ENCODE measurements around the gene ZDHHC17.

ZDHHC17 gene

DNA sequence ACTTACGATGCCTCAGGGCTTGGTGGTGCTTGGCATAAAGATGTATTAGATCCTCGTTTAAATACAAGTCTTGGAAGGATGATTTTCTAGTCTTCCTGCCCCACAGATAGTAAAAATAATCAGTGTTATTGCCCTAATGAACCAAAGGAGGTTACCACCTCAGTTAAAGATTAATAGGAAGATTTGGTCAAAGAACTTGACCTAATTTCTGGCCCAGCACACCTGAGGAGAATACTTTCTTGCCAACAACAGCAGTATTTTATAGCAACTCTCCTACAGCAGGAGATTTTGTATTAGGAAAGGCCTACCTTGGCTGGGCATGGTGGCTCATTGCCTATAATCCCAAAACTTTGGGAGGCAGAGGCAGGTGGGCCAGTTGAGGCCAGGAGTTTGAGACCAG, 83.3 kb downstream of the ZDHHC17 start:
- no peak for DNase-seq

DNA sequence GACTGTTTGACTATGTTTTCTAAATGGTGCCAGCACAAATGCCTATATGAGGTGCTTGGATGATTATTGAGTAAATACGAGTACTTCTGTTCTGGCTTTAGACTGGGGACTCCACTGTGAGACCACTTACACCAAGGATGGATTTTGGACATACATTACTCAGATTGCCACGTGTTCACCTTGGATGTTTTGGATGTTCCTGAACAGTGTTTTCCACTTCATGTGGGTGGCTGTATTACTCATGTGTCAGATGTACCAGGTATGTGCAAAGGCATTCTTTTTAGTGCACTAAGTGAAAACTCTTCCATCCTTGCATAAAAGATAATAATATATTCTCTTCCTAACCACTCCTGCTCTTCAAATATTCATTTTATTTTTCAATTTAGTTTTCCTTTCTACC, 84.2 kb downstream of the ZDHHC17 start:
- DNase-seq, result no peak

DNA sequence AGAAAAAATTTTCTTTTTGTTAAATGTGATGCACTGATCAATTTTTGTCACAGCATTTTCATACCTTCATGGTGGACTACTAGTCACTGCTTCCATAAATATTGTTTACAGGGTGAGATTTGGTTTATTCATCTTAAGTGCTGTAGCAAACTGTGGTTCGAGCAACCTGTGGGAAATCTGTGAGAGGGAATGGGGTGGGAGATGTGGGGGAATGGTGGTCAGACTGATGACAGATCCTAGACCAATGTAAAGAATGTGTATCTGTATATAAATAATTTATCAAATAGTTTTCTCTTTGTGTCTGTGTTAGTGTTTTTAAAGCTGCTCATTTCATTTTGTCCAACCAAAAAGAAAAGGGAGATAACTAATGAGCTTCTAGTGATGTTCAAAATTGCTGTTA, 88.2 kb downstream of the ZDHHC17 start:
- DNase-seq, result no peak

DNA sequence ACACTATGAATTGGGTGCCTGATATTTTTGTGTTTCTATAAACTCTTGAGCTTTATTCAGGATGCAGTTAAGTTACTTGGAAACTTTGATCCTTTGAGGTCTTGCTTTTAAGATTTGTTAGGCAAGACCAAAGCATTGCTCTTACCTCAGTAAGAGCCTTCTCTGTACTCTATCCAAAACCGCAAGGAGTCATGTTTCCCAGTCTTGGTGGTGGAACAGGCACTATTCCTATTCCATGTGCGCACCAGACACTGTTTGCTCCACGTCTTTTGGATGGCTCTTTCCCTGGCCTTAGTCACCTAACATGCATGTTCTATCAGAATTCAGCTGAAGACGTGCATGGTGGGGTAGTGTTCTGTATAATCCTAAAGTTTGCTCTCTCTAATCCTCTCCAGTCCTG, 91.4 kb downstream of the ZDHHC17 start:
- DNase-seq, result no peak

DNA sequence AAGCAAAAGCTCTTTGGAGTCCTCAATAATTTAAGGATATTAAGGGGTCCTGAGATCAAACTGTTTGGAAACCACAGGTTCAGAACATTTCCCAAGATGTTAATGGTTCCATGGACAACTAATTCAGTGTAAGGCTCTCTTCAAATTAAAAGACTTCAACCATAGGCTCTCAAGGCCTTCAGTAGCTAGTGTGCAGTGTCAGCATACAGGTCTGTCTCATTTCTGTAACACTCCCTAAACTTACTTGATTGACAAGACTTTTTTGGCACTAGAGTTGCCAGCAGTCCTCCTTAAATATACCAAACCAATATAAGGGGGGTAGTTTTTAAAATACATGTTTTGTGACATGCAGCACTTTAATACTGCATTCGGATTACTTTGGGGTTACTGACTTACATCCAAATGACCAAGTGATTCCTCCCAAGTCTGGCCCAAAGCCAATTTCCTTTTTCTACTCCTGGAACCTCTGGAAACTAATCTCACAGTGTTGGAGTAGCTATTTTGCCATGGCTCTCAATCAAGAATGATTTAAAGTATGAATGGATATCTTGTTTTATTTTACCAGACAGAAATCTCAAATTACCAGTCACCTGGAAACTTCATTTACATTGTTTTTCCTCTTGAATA, 92.2 kb downstream of the ZDHHC17 start:
- no peak for DNase-seq

DNA sequence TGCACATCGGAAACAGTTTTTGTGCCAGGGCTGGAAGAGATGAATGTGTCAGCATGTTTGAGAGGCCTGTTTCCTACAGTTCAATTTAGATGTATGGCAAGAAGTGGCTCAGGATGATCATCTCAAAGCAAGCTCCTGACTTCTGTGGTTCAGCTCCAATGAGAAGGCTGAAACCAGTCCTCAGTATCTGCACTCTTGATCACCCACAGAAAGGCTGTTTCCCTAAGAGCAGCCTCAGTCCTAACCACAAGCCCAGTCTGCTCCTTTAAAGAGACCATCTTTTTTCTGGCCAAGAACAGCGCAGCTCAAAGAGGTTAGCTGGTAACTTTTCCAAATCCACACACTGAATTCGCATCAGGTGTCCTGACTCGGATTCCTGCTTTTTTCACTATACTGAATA, 95.7 kb downstream of the ZDHHC17 start:
- DNase-seq, result no peak

DNA sequence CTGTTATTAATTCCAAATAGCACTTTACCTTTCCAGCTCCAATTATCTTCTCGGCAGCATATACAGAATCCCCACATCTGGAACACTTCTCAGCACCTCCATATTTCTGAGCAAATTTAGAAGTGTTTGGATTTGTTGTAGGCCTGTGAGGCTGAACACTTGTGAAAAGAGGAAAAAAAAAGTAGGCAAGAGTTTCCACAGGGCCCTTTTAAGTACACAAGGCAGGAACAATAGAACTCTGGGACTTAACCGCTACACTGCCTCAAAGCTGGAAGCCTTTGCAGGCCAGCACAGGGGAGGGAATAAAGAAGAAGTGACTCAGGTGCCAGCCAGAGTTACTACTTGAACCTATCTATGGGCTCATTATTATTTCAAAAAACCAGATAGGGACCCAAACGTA, 96.3 kb downstream of the ZDHHC17 start:
- no peak for DNase-seq

DNA sequence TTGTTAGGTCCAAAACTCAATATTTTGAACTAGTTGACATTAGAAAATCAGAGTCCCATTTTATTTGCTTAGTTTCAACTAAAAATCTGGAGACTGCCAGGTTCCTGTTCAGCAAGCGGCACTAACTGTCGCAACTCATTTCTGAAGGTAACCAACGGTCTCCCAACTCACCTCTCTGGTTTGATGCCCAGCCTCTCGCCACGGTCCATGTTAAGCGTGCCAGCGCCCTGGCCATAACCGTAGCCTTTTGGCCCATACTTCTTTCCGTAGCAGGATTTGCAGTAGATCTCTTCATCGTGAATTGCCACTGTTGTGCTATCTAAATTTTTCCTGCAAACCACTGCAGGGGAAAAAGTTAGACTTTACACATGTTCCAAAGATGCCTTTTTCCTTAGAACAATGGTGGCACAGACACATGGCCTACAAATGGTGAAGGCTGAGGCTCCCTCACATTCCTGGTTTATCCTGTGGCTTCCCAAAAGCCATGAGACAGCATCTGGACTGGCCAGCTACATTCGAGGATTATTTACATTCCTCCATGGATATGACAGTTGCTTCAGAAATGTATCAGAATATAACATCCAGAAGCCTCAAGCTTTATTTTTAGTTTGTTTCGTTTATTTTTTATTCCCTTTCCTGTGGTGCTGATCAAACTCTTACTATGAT, 99.2 kb downstream of the ZDHHC17 start:
- DNase-seq, result no peak

DNA sequence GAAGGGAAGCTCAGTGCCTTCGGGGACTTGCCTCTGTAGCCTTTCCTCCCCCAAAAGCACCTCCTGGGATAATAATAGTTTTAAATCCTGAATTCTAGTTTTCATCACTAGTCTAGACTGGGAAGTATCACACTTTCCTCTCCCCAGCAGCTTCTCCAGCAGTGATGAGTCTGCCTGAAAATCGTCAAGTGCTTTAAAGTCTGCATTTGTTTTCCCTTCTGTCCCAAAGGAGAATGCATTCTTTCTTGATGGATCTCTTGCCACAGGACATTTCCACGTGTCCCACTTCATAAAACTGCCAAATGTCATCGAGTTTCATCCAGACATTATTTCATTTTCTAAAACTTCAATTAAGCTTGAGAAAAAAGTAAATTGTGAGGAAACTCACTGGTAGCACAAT, 99.9 kb downstream of the ZDHHC17 start:
- DNase-seq, result no peak

DNA sequence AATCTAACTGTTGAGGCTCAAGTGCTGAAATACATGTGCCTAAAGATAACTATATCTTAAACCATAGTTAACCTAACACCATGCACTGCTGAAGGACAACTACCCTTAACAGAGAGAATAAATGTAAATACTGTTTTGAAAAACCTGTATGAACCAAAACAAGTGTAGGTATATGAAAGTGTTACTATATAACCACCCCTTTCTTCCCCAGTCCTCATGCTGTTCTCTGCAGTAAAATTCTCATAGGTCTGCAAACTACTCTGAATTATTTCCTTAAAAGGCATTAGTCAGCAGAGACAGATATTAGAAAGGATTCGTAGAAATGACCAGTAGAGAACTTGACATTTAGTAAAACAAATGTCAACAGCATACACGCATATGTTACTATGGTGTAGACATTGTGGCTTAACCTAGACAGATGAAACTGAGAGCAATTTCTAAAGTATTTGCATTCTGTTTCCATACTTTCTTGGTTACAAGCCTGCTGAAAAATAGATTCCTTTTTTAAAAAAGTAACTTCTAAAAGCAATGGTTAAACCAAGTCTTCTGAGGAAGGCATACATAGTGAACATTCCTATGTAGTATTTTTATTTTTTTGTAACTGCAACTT, 101.0 kb downstream of the ZDHHC17 start:
- DNase-seq, result no peak

DNA sequence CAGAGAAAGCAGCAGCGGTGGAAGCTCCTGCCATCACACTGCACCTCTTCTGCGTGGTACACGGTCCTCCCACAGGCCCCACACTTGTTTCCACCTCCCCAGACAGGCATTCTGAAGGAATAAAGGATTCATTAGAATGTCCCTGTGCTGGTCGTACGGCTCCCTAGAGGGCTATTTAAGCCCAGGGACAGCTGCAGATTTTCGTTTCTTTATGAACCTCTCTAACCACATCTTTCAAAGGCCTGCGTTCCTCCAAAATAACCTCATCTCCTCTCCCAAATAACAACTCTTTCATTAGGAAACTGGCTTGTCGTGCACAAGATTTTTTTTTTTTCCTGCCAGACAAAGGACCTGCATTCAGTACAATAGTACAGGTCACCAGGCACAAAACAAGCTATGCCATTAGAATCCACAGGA, 102.2 kb downstream of the ZDHHC17 start:
- no peak for DNase-seq

DNA sequence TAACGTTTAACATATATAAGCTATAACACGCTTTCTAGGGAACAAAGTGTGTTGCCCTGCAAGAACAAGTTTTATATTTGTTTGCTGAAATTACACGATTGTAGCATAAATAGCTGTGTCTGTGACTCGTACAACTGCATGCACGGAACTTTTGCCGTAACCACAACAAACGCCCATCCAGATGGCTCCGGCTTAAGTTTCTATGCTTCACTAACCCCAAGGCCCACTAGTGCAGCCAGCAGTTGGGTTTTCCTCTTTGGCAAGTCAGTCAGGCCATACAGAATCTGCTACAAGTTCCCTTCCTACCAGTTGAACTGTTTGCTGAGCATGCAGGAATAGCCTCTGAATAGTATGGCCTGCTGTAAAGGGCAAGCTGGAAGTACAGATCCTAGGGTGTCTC, 102.8 kb downstream of the ZDHHC17 start:
- DNase-seq, result no peak

DNA sequence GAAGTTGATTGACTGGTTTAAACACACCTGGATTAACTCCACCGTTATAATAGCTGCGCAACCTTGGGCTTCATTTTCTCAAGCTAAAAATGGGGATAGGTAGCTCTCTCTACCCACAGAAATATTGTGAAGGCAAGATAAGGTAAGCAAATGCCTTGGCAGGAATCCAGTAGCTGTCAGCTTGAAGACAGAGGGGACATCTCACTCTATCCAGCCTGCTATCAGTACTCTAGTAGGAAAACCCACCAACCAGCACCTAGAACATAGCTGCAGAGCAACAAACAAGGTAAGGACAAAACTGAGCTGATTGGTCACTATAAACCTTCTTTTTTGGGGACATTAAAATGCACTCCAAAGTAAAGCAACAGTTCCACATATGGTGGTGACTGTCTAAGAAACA, 107.2 kb downstream of the ZDHHC17 start:
- DNase-seq, result no peak

DNA sequence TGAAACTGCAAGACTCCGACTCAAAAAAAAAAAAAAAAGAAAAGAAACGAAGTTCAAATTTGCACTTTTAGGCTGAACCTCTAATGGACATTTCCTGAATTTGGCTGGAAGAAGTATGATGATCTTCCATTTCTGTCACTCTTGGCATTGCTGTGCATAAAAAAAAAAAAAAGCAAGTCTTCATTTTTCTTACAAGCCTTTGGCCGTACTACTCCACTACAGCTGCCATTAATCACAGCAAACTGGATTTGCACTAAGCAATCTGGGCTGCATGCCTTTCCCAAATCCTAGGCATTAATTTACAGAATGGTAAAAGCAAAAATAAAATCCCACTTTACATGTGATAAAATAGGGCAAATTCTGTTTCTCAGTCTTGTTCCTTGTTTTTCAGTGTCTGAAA, 107.8 kb downstream of the ZDHHC17 start:
- DNase-seq, result no peak

DNA sequence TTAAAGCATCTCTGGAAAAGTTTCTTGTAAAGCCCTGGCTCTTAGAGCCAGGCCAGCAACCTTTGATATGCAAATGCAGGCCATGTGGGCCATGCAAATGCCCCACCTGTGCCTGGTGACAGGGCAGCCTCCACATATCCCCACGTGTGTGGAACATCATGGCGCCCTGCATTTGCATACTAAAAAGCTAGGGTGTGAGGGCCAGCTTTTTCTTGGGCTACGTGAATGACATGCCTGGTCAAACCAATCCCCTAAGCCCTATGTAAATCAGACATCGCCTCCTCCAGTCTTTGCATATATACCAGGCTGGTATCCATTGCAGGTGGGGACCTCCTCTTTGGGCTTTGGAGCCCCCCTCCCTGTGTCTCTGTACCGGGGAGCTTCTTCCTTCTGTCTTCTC, 108.5 kb downstream of the ZDHHC17 start:
- no peak for DNase-seq

DNA sequence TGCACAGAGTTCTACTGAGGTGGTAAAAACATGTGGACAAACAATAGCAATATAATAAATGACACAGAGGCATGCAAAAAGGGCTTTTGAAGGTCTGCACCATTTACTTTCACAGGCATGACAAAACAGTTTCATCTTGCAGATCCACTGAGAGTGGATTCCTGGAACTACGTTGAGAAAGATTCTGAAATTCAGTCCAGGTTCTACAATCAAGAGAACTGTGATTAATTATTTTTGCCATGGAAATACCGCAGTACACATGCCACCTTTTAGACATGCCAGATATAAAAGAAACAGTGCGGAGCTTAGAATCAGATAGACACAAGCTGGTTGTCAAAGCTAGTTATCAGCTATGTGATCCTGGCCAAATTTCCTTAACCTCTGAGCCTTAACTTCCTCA, 110.1 kb downstream of the ZDHHC17 start:
- no peak for DNase-seq

DNA sequence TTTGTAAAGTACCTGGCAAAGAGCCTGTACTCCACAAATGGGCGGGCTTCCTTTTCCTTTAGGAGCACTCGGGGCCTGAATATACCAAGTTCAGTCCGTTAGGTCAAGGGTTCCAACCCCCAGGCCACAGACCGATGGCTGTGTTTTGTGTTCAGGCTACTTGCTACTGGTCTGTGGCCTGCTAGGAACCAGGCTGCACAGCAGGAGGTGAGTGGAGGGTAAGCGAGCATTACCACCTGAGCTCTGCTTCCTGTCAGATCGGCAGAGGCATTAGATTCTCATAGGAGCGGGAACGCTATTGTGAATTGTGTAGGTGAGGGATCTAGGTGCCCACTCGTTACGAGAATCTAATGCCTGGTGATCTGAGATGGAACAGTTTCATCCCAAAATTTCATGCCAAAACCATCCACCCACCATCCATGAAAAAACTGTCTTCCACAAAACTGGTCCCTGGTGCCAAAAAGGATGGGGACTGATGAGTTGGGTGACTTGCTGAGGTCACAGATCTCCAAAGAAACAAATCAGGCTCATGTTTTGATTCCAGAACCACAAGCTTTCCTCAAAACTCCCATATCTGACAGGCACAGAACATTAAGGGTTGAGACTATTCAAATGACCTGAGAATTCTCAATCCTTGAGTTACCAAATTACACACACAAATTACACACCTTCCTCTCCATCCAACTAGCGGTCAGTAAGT, 110.7 kb downstream of the ZDHHC17 start:
- DNase-seq, result no peak

DNA sequence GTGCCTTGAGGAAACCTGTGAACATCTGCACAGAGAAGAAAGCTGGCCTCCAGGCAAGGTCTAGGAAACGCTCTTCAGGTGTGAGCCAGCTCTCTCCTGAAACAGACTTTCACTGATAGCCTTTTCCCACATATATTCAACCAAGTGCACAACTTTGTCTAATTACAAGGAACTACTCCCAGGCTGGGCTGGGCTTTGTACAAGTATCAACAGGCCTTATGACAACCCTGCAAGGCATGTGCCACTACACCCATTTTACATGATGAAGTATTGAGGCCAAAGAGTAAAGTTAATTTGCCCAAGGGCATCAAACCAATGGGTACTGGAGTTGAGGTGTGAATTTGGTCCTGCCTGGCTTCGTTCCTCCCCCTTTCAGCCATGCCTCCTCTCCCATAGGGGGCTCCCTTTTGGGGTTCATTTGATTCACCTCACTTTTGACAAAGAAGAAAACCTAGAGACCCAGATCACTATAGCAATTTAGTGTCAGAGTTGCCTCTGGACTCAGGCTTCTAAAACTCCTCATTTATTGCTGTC, 112.8 kb downstream of the ZDHHC17 start:
- DNase-seq, result no peak

DNA sequence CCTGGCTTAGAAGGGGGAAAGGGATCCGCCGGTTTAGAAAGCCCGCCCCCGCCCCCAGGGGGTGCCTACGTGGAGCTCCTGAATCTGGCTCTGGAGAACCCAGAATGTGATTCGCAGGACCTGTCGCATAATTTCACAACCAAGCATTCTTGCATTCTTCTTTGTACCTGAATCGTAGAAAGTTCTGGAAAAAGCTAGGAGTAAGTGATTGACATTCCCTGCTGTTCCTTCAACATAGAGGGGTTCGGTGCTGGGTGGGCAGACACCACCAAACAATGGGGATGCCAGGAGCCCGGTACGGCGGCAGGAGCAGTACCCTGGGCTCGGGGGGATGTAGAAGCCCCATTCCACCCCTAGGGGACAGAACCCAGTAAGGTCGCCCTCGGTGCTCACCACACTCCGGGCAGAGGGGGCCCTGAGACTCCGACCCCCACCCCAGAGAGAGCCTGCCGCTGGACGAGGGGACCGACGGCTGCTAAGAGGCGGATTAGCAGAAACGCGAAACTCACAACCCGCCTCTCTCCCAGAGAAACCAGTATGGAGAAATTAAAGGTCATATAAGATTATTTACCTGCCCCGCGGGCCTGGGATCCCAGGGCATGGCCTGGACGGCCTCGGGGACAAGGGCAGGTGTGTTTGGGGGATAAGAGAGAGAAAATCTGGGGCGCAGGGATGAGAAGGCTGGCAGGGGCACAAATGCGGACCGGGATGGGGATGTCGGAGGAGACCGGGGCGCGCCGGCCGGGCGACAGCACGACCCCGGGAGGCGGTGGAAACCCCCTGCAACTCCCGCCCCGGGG, 114.4 kb downstream of the ZDHHC17 start:
- no peak for DNase-seq

DNA sequence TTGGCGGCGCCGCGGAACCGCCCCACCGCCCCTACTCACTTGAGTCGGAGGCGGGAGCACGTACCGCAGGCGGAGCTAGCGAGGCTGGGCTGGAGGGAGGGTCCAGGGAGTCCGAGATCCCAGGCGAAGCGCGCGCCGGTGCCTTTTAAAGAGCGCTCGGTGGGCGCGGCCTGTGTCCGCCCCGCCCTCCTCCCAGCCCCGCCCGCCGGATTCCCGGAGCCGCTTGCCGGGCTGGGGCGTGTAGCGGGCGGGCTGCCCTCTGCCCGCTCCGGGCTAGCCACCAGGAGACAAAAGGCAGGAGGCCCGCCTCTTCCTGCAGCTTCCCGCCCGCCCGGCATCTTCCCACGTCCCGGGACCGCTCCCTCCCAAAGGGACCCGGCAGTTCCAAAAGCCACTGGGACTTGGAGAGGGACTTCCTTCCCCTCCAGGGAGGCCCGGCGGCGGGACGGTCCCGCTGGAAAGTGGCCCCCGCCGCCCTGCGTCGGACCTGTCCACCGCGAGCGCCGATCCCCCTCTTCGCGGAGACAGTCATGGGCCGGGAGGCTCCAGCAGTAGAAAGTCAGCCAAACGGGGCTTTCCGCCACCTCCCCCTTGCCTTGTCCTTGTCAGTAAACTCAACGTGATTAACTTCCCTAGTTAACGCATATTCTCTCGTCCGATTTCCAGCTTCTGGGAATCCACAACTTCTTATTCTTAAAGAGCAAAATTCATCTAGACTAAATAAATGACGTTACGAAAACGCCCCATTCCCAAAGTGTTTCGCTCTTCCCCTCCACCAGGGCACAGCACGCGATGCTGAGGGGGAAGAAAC, 115.2 kb downstream of the ZDHHC17 start, which contains the start of gene CSRP2:
Gene CSRP2 (minus strand): TSS at position 121 of the 811 bp plus-strand sequence. CDS start 12,759 bp downstream, outside the sequence.
- DNase-seq, result peak; percentile 54

DNA sequence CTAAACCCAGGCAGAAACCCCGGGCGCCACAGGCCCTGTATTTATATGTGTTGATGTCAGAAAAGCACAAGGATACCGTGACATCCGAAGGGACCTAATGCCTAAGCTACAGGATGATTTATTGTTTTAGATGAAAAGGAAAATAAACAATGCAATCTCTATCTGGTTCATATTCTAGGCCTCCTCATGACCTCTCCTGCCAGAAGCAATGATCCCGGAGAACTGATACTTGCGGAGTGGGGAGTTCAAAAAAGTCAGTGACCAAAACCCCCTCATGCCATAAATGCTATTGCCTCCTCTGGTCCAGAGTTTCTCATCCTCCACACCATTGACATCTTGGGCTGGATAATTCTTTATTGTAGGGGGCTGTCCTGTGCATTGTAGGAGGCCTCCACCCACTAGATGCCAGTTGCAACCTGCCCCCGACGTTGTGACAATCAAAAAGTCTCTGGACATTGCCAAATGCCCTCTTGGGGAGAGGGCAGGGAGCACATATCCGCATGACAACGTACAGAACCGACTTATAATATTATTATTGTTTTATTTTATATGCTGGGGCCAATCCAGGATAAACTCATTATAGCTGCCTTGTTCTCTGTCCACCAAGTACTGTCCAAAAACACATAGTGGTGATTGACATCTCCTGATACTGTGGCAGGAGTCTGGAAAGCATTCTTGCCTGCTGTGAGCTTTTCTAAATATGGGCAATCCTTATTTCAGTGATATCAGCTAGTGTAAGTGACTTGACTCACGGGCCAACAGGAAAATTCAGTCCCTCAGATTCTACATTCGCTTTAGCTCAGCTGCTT, 116.0 kb downstream of the ZDHHC17 start:
- DNase-seq, result no peak

Data from stimulated activated CD4-positive, alpha-beta T cell treated with anti-CD3 and anti-CD28 coated beads, Interleukin-4, amount 100 ng/mL, for 24 hours (primary cell).